A204.1 (cell line): ENCODE measurements around the gene CENPP.
A peak's percentile ranks its signal among the peaks of the same experiment; 100 is the strongest.

Source experiments
- FAIRE-seq: peaks from 2 replicates; lab custom pipeline; 2012; peaks lifted over from hg19 to GRCh38; lab: Jason Lieb, UNC

CENPP gene

DNA sequence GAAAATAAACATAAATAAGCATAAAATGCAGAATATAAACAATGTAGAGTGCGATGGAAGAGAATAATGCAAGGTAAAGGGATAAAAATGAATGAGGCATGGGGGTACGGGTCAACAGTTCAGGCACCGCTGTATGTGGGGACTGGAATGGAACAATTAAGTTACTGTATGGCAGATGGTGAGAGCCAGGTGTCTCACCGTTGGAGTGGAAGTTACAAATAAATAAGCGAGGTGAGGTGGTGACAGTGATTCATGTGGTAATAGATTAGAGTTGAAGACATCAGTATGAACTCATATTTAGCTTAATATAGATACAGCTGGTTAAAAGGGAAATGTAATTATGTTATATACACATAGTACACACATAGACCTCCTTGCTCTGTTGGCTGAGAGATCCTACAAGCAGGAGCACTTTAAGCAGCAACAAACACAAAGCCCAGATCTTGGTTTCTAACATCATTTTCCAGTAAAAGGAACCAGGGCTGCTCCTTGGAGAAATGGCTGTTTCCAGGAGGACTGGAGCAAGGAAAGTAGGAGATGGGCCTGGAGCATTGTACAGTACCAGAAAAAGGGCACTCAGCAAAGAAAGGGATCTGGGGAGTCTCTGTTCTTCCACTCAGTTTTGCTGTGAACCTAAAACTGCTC, 100.9 kb downstream of the CENPP start:
- FAIRE-seq = no peak

DNA sequence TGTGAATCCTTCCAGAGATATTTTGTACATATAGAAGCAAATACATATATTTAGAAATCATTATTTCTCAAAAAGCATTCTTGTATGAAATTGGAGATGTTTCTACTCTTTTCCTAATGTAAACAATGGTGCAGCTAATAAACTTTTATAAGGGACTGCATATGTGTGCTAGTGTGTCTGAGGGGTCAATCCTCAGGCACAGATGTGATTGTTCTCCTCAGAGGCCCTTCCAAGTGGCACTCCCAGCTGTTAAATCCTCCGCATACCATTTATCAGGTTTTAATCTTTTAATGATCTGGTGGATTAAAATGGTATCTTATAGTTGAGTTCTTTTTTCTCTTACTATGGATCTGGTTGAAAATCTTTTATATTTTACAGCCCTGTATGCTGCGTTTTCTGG, 104.1 kb downstream of the CENPP start:
- no peak for FAIRE-seq

DNA sequence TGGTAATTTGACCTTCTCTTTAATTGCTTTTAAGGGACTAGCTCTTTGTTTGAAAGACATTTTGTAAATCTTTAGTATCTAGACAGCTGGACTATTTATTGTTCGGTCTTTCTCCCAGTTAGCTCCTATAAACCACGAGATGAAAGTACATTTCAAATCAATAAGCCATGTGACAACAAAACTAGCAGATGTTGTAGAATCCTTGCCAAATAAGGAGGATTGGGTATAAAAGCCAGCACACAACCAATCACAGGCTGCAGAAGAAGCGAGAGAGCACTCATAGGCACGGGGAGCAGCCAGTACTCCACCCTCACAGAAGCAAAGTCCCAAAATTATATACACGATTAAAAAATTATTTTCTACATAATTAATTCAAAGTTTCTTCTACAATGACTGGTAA, 106.6 kb downstream of the CENPP start:
- FAIRE-seq = no peak

DNA sequence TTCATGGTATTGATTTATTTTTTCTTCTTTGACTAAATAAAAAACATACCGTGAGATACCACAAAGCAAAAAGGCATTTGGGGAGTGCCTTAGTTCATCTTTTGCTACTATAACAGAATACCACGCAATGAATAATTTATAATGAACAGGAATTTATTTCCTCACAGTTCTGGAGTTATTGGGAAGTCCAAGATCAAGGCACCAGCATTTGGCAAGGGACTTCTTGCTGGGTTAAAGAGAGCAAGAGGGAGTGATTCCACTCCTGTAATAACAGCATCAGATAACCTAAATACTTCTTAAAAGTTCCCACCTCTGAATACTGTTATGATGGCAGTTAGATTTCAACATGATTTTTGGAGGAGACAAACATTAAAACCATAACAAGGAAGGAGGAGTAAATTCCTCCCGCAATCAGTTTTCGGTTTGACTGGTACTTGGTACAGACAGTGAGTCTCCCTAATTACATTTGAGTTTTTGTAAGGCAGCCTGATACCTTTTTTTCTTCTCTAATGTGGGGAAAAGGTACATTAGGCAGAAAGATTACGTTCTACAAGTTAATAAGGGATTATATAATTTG, 107.3 kb downstream of the CENPP start:
- FAIRE-seq = no peak

DNA sequence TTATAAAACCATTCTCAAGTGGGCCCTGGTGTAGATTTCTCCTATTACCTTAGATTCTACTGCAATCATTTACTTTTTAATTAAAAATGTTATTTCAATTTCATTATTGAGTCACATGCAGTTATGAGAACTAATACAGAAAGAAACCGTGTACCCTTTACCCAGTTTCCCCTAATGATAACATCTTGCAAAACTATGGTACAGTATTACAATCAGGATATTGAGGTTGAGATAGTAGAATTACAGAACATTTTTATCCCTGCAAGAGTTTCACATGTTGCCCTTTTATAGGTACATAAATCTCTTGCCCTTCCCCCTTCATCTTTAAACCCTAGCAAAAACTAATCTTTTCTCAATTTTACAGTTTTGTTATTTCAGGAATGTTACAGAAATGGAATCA, 109.5 kb downstream of the CENPP start:
- FAIRE-seq = no peak

DNA sequence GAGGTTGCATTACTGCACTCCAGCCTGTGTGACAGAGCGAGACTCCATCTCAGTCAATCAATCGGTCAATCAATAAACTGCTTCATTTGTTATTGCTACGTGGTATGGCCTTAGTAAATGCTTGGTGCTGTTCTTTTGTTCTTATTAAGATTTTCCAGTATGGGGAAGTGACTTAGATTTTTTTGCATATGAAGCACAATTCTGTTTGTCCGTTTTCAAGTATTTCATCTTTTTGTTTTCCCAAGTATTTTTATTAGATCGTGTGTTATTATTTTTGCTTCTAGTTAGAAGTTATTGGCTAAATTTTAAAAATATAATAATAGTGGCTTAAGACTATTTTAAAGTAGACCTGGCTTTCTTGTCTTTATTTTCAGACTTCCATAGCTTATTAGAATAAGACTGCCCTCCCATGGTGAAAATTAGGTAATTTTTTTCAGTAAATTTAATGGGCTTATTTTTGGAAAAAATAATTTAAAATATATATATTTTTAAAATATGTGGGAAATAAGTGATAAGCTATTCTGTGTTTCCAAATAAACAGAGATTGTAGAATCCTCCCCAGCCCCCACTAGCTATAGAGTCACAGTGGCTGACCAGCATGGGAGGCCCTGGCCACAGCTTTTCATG, 113.3 kb downstream of the CENPP start:
- FAIRE-seq = peak; percentile 97

DNA sequence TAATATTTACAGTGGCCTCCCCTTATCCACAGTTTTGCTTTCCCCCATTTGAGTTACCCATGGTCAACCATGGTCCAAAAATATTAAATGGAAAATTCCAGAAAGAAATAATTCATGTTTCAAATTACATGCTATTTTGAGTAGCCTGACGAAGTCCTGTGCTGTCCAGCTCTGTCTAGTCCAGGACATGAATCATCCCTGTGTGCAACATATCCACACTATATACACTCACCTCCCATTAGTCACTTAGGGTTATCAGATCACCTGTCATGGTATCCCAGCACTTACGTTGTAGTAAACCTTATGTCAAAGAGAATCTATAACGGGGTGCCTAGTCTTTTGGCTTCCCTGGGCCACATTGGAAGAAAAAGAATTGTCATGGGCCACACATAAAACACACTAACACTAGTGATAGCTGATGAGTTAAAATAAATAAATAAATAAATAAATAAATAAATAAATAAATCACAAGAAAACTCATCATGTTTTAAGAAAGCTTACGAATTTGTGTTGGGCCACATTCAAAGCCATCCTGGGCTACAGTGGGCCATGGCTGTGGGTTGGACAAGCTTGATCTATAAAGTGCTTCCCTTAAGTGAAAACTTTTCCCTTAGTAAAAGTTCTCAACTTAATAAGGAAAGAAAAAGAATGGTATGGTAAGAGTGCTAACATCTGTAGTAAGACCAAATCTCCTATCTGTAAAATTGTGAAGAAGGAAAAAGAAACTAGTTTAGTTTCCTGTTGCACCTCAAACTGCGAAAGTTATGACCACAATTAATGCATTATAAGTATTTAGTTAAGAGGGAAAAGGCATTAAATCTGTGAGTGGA, 114.4 kb downstream of the CENPP start:
- FAIRE-seq = no peak

DNA sequence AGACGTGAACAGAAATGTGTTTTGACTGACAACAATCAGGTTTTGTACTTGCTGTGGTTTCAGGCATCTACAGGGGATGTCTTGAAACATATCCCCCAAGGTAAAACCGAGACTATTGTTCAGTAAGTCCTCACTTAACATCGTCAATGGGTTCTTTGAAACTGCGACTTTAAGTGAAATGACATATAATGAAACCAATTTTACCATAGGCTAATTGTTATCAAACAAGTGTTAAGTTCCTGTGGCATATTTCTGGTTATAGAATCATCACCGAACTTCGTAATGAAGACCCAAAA, 114.9 kb downstream of the CENPP start:
- FAIRE-seq = no peak

DNA sequence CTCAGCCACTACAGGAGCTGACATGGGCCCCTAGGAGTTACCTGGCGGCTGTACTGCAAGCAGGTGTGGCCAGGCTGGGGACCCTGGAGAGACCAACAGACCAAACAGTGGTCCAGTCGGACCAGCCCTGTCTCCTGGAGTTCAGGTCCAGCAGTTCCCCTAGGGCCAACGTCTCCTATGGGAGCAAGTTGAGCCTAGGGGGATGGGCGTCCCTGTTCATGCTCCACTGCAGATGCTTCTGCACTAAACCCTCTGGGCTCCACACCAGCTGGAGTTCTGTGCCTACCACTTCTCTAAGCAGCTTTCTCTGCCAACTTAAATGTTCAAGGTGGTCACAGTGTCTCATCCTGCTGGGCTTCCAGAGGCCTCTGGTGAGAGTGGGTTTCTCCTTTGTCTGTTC, 119.1 kb downstream of the CENPP start:
- no peak for FAIRE-seq

DNA sequence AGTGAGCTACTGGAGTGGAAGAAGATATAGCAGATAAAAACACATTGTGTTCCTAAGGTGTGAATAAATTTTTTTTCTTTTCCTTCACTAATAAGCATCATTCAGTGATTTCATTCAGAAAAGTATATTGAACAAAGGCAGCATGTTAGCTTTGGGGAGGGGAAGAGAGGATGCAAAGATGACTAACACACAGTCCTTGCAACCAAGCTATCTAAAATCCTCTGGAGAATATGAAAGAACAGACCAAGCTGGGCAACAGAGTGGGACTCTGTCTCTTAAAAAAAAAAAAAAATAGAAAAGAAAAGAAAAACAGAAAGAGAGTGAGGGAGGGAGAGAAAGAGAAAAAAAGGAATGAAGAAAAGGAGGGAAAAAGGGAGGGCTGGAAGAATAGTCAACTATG, 120.8 kb downstream of the CENPP start:
- no peak for FAIRE-seq

DNA sequence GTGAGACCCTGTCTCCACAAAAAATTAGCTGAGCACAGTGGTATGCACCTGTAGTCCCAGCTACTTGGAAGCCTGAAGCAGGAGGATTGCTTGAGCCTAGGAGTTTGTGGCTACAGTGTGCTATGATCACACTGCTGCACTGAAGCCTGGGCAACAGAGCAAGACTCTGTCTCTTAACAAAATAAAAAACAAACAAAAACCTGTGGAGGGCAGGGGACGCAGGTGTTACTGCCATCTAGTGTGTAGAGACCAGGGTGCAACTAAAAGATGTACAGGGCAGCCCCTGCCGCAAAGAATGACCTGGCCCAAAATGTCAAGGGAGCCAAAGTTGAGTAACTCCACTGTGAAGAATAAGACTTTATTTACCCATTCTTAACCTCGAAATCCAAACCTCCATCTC, 129.5 kb downstream of the CENPP start:
- no peak for FAIRE-seq

DNA sequence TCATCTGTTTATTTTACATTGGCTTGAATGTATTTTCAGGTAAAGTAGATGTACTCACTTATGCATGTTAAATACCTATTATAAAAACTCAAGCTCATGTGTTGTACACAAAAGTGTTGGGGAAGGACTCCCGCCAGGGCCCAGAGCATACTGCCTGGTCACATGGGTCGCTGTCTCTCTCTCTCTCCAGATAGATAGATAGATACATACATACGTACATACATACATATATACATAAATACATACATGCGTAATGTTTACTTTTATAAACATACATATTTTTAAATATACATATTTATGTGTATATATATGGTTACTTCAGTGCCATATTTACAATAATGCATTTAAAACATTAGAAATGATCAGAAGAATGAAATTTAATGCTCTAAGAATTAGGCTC, 131.8 kb downstream of the CENPP start:
- FAIRE-seq = no peak

DNA sequence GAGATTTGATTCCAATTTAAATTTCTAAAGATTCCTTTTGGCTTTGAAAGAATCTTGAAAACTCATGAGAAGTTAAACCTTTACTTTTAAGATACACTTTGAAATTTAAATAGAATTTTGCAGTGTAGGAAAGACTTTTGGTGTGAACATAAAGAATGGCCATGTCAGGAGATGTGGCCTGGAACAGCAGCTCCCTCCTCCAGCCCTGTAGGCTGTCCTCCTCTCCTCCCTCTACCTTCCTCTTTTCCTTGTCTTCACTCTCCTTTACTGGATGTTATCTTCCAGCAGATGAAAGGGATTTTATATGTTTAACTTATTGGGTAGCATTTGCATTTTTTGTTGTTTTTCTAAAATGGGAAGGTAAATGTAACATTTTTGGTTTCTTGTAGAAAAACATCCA, 137.6 kb downstream of the CENPP start:
- FAIRE-seq = no peak

DNA sequence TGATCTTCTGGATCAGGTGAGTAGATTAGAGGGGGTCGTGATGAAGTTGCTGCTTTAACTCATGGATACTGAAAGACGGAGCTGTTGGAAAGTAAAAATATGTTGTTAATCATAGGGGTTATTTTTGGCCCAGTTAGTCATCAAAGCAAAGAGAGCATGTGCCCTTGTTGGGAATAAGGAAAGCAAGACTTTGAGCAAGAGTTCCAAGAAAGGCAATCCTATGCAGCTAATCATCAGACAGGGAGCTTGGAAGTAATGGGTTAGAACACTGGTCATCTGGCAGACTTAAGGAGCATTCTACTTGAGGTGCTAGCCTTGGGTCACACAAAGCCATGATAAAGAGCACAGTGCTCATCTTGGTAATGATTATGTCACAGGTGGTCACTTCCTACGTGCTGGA, 138.2 kb downstream of the CENPP start:
- no peak for FAIRE-seq

DNA sequence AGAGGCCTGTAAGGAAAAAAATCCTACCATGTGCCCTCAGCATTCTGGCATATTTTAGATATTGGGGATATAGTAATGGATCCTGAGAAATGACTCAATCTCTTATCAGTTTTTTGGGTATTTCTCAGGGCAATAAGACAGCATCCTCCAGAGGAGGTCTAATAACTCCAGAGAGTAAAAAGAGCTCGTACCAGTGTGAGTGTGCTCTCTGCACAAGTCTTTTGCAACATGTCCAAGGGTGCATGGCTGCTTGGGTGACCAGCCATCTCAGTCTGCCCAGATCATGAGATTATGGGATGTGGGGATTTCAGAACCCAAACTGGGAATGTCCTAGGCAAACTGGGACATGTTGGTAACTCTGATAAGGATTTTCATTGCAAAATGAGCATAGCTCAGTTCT, 141.3 kb downstream of the CENPP start:
- no peak for FAIRE-seq

DNA sequence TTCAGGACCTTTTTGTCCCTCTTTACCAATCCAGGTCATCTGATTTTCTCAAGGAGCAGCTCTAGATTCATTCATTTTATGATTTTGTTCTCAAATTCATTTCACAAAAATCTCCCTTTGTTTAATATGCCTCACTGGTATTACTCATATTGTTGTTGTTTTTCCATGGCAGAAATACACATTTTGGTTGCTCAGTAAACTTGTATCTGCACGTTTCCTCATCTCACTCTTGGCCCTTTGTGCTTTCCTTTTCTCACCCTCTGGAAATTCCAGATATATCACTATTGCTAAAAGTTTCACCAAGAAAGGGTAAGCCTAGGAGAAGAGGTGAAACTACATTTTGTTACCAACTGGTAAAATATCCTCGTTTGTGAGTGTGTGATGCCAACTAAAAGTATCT, 141.8 kb downstream of the CENPP start:
- no peak for FAIRE-seq

DNA sequence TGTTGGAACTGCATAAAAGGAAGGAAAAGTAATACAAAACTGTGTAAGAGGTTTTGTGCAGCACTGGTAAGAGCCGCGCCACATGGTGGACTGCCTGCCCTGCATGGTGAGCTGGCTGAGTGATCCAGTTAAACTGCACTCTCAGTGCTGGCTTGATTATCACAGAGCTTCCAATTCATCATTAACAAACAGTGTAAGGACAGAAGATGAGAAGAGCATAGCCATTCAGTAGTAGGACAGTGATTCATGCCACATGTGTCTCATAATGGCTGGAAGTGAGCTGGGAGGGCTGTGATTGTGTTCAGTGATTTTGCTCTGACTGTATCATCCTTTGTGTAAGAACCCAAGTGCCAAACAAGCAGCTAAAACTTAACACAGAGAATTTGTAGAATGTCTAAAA, 142.5 kb downstream of the CENPP start:
- no peak for FAIRE-seq

DNA sequence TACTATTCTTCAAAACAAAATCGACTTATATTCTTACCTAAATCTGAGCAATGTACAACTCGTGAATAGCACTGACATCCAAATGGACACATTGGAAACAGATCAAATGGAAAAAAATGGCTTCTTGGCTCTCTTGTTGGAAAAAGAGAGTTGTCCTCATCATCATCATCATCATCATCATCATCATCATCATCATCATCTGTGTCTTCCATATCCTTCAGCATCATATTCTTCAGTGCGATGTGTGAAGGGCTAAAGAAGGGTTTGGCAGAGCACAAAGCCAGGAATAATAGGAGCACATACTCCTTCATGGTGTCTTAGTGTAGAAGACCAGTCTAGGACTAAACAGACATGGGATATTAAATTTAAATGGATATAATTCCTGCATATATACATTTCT, 148.8 kb downstream of the CENPP start:
- no peak for FAIRE-seq

DNA sequence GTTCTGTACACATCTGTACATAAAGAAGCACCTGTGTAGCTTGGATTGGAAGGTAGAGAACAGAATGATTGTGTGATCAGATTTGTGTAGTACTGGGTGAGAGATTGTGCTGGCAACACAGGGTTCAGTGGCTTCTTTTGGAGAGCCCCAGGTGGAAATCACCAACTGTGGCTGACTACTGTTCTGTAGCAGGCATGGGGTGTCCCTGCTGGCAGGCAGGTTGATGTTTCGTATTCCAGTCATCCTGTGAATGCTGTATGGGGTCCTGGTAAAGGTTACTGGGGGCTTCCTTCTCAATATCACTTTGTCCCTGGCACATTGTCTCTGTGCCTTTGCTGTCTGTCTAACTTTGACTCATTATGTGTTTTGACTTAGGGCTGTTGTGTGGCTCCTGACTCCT, 151.2 kb downstream of the CENPP start:
- no peak for FAIRE-seq

DNA sequence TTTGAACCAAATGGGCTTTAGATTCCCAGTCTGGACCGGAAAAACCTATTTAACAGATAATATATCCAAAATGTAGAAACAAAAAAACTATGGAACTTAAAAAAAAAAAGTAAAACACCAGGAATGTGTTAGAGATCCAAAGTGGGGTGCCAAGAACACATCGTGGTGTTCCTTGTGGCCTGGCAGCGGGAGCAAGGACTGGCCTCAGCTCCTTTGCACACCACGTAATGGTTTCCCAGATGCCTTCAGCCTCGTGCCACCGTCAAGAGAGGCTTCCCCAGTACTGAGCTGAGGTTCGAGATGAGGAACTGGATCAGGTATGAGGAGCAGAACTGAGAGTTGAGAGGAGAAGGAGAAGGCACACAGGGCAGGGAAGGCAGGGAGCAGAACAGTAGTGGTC, 153.0 kb downstream of the CENPP start:
- no peak for FAIRE-seq

DNA sequence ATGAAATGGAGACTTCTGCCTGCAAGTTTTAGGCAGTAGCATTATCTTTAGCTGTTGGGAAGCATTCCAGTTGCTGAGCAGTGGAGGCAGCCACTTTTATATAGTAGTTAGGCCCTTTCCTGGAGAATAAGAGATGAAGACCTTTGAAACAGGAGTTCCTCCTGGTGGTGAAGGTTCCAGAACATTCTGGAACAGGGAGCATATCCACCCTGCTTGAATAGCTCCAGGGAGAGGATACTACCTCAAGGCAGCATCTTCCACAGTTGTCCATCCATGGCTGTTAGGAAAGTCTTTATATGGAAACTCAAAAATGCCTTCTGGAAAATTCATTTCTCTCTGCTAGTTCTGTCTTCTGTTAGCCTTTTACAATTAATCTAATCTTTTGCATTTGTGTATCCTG, 153.6 kb downstream of the CENPP start:
- FAIRE-seq = no peak

DNA sequence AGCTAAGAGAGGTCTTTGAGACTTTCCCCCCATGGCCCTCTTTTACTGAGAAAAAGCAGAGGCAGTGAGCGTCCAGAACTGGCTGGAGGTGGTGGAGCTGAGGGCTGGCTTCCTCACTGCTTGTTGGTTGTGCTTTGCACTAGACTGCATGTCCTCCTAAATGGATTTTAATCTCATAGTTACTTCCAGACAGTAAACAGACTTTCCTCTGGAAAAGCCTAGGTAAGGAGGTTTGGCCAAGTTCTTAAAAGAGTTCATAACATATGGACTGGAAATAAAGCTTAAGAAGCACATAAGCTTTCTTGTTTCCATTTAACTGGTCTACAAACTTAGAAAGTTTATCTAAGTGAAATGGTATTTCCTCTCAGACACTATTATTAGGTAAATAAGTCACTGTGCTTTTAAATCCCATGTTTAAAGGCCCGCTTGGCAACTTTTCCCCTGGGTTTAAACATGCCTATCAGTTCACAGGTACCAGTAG, 154.6 kb downstream of the CENPP start:
- FAIRE-seq = no peak

DNA sequence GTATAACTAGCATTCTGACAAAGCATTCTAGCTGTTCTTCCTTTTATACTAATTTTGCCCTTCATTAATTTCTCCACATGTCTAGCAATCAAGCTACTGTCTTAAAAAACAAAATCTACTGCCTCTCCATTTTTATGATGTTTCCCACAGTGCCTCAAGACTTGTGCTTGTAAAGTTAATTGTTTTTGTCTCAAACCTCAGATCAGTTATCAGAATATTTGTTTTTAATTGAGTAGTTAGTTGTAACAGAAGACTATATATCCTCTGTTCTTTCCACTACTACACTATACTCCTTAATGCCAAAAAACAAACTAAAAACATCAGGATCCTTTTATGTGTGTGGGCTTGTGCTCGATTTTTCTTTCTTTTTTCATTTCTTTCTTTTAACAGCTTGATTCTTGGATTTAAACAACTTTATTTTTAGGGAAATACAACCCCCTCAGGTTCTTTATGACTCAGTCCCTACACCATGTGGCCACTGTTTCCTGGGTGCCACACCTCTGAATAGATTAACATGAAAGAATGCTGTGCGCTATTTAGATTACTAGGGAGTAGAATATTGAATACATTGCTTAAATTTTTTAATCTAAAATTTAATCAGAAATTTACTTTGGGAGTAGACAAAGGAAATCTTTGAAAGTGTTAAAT, 155.4 kb downstream of the CENPP start:
- no peak for FAIRE-seq
